Thyroid gland (tissue), 4 donors: ENCODE results near the gene ZNF71. TPM values are rescaled to one million over a fixed set of nuclear protein-coding genes. Genes with fewer than 3 reads are reported as not detected.
A peak's percentile ranks its signal among the peaks of the same experiment; 100 is the strongest.

Experiments
- DNase-seq, 2 donors: peaks; one replicate each; pipeline ENCODE4 v3.0.0-alpha.2; 2019
- H3K27ac ChIP-seq, 3 donors: fragments of 200-600 bp; sonication (generic); 1 replicate in 2 of 3; 2 replicates in 1 of 3; pipeline ENCODE4 v1.5.1; 2016 to 2019; ENCODE audit warnings: mild to moderate bottlenecking in 1 of 3, moderate library complexity in 1 of 3
- H3K27me3 ChIP-seq: fragments of 200-600 bp; sonication (generic); one replicate; pipeline ENCODE4 v1.5.1; 2019
- H3K36me3 ChIP-seq, 2 donors: fragments of 200-600 bp; sonication (generic); one replicate each; pipeline ENCODE4 v1.5.1; 2016 to 2019
- H3K4me1 ChIP-seq, 2 donors: fragments of 200-600 bp; sonication (generic); one replicate each; pipeline ENCODE4 v1.5.1; 2017 to 2019
- H3K4me3 ChIP-seq, 3 donors: fragments of 200-600 bp; sonication (generic); replicated peaks in 1 of 3; 1 replicate in 2 of 3; 2 replicates in 1 of 3; pipeline ENCODE4 v1.5.1; 2016; ENCODE audit warnings: mild to moderate bottlenecking in 1 of 3
- H3K9me3 ChIP-seq: fragments of 200-600 bp; sonication (generic); one replicate; pipeline ENCODE4 v1.5.1; 2017
- POLR2A ChIP-seq, 2 donors: fragments of 450-650 bp; IDR thresholded peaks; one replicate each; pipeline ENCODE4 v1.6.1; 2017; ENCODE audit warnings: antibody characterized with exemption in 2 of 2, mild to moderate bottlenecking in 2 of 2, moderate library complexity in 1 of 2
- WGBS, 2 donors: methylation state at CpG; one replicate each; pipeline ENCODE4 v1.1.5; 2017; 5-methylcytosine and 5-hydroxymethylcytosine counted together
- intact Hi-C: fragments of 100-400 bp; cut with DNase I; formaldehyde crosslinking; loops from one replicate; pipeline ENCODE4 v1.15.1; 2023
- total RNA-seq, 4 donors: library from RNA; depleted of rRNA; stranded (reverse); fragments of >200 nt; gene quantifications; one replicate each; pipeline ENCODE4 v1.2.3, GENCODE V29; 2016
- TF ChIP-seq, protein P1 (sequence below), 6 experiments: fragments of 200-600 bp in 3 of 6; fragments of 450-650 bp in 3 of 6; sonication (generic) in 3 of 6; IDR thresholded peaks; one replicate each; pipeline ENCODE4 v1.5.1; 2016 to 2019; ENCODE audit warnings: antibody characterized with exemption in 6 of 6, mild to moderate bottlenecking in 2 of 6, inconsistent platforms in 1 of 6, moderate library complexity in 1 of 6

The ZNF71 gene
- total RNA-seq, 4 donors from 2014 or later = 8.2 to 15.6 (median 8.7) TPM

- TF ChIP-seq POLR2A (IDR thresholded peaks at IDR 0.05) = peak in 1 of 2 donors; percentile 60
- TF ChIP-seq, protein P1, sequence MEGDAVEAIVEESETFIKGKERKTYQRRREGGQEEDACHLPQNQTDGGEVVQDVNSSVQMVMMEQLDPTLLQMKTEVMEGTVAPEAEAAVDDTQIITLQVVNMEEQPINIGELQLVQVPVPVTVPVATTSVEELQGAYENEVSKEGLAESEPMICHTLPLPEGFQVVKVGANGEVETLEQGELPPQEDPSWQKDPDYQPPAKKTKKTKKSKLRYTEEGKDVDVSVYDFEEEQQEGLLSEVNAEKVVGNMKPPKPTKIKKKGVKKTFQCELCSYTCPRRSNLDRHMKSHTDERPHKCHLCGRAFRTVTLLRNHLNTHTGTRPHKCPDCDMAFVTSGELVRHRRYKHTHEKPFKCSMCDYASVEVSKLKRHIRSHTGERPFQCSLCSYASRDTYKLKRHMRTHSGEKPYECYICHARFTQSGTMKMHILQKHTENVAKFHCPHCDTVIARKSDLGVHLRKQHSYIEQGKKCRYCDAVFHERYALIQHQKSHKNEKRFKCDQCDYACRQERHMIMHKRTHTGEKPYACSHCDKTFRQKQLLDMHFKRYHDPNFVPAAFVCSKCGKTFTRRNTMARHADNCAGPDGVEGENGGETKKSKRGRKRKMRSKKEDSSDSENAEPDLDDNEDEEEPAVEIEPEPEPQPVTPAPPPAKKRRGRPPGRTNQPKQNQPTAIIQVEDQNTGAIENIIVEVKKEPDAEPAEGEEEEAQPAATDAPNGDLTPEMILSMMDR (IDR thresholded peaks at IDR 0.05) = no peak
- Histone ChIP-seq H3K27me3 (no peaks in the 10 kb centered on the region), H3K4me1 (peaks cover 7 to 13% of the 10 kb centered on the region in 2 donors), H3K9me3 (no peaks in the 10 kb centered on the region), H3K27ac (peak within 1 kb of the TSS in 2 of 3 donors; percentile 59 to 65), H3K36me3 (peaks cover 20 to 22% of the 10 kb centered on the region in 2 donors), H3K4me3 (peak within 1 kb of the TSS; percentile 83 to 99 (median 90))
- intact Hi-C loops = no loop called here
- 5 to 8% methylated on average over 35 to 43 of the region's 66 CpGs for WGBS, 2 donors
- peak; percentile 96 to 97 for DNase-seq
Observed at GRCh38 chr19:56567274-56568120, 27.6 kb upstream of the ZNF71 start, which contains the start of gene ZNF470. ZNF470 (plus strand) TSS chr19:56567468; CDS start chr19:56570312, 2,844 bp downstream.

GRCh38 chr19:56572589-56572988, 22.5 kb upstream of the ZNF71 start:
- H3K36me3 ChIP-seq = peaks cover 49 to 58% of the 10 kb centered on the region in 2 donors
- H3K9me3 ChIP-seq = no peaks in the 10 kb centered on the region
- no peaks in the 10 kb centered on the region for H3K27me3 ChIP-seq
- intact Hi-C loops = loop anchor here (5.0 kb wide), 1 partner anchor 165 kb away; no protein-coding TSS in a partner anchor
- peaks cover 7 to 8% of the 10 kb centered on the region in 2 donors for H3K4me1 ChIP-seq
- DNase-seq = no peak
- TF ChIP-seq, protein P1 (IDR thresholded peaks at IDR 0.05) = no peak
- no peak for TF ChIP-seq POLR2A (IDR thresholded peaks at IDR 0.05)
- H3K4me3 ChIP-seq = no peak overlapping the region
- 49 to 68% methylated on average over 2 of the region's 2 CpGs for WGBS, 2 donors
- no peak overlapping the region for H3K27ac ChIP-seq

DNA sequence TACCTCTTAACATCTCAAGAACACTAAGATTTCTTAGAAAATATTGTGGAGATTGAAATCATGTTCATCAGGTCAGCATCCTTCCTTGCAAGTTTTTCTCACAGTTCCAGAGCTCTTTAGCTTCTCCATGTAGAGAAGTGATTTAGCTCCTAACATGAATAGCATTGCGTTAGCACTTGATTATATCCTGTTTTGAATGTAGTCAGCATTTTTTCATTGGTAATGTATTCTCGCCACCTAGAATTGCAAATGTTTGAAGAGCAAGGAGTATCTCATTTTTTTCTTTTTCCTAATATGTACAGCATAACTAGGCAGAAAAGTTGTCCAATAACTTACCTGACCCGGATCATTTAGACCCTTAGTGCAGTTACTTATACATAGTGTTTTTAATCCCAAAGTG, 21.2 kb upstream of the ZNF71 start:
- intact Hi-C loops = loop anchor here (5.0 kb wide), 1 partner anchor 167 kb away; no protein-coding TSS in a partner anchor
- WGBS, 2 donors = 97 to 98% methylated on average over 3 of the region's 3 CpGs

DNA sequence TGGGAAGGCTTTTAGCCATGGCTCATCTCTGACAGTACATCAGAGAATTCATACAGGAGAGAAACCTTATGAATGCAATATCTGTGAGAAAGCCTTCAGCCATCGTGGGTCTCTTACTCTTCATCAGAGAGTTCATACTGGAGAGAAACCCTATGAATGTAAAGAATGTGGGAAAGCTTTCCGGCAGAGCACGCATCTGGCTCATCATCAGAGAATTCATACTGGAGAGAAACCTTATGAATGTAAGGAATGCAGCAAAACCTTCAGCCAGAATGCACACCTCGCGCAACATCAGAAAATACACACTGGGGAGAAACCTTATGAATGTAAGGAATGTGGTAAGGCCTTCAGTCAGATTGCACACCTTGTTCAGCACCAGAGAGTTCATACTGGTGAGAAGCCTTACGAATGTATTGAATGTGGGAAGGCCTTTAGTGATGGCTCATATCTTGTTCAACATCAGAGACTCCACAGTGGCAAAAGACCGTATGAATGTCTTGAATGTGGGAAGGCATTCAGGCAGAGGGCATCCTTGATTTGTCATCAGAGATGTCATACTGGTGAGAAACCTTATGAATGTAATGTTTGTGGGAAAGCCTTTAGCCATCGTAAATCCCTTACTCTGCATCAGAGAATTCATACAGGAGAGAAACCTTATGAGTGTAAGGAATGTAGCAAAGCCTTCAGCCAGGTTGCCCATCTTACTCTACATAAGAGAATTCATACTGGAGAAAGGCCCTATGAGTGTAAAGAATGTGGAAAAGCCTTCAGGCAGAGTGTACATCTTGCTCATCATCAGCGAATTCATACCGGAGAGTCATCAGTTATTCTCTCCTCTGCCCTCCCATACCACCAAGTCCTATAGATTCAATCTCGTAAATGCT, 17.1 kb upstream of the ZNF71 start:
- H3K4me1 ChIP-seq = no peaks in the 10 kb centered on the region
- no peak overlapping the region for H3K4me3 ChIP-seq
- H3K9me3 ChIP-seq = no peaks in the 10 kb centered on the region
- peaks cover 27 to 38% of the 10 kb centered on the region in 2 donors for H3K36me3 ChIP-seq
- 96 to 97% methylated on average over 11 of the region's 11 CpGs for WGBS, 2 donors
- TF ChIP-seq, protein P1 (IDR thresholded peaks at IDR 0.05) = no peak
- no peak for TF ChIP-seq POLR2A (IDR thresholded peaks at IDR 0.05)
- H3K27ac ChIP-seq = no peak overlapping the region
- no peak for DNase-seq
- intact Hi-C loops = no loop called here
- H3K27me3 ChIP-seq = no peaks in the 10 kb centered on the region

More for the DNA sequence above, 21.2 kb upstream of the ZNF71 start:
- peaks cover 49 to 58% of the 10 kb centered on the region in 2 donors for H3K36me3 ChIP-seq
- DNase-seq = no peak
- H3K27me3 ChIP-seq = no peaks in the 10 kb centered on the region
- TF ChIP-seq, protein P1 (IDR thresholded peaks at IDR 0.05) = no peak
- TF ChIP-seq POLR2A (IDR thresholded peaks at IDR 0.05) = no peak
- no peaks in the 10 kb centered on the region for H3K9me3 ChIP-seq
- no peak overlapping the region for H3K4me3 ChIP-seq
- H3K4me1 ChIP-seq = no peaks in the 10 kb centered on the region
- H3K27ac ChIP-seq = no peak overlapping the region
